GM13977 (cell line): Measurements from ENCODE around the gene ABCA2.
A peak's percentile ranks its signal among the peaks of the same experiment; 100 is the strongest.

ENCODE experiments used
- DNase-seq: peaks from one replicate; pipeline ENCODE4 v3.0.0; 2012; ENCODE audit warnings: low spot score
- in situ Hi-C: fragments of 300-500 bp; cut with MboI; formaldehyde crosslinking; loops from one replicate; pipeline ENCODE4 v1.12.0; 2022; ENCODE audit warnings: low sequenced_read_pairs, low pct_unique_long_range_greater_than_20kb, mixed read lengths, inconsistent platforms; ENCODE audit not compliant: unreplicated experiment
- TF ChIP-seq, protein P1 (sequence below): IDR thresholded peaks from 2 replicates; pipeline ENCODE4 v1.5.1; 2012; ENCODE audit warnings: mild to moderate bottlenecking, control low read depth; ENCODE audit not compliant: insufficient read depth; ENCODE audit errors: extremely low read depth, missing control alignments

ABCA2 gene

DNA sequence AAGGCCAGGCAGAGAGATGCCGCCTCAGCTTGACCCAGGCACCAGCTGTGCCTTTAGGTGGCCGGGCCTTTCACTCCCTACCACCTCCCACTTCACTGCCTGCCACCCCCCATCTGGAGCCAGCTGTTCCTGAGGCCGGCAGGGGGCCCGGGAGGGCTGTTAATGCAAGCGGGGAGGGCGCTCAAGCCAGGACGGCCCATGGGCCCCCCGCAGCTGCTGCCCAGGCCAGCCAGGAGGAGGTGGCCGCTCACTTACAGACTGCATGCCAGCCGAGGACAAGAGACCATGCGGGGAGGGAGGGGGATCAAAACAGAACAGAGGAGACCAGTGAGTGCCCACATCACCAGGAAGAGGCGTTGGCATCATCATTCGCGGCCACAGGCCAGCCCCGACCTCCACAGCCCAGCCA, 4.5 kb downstream of the ABCA2 start:
- in situ Hi-C loops: no loop called here
- DNase-seq: no peak
- TF ChIP-seq, protein P1, sequence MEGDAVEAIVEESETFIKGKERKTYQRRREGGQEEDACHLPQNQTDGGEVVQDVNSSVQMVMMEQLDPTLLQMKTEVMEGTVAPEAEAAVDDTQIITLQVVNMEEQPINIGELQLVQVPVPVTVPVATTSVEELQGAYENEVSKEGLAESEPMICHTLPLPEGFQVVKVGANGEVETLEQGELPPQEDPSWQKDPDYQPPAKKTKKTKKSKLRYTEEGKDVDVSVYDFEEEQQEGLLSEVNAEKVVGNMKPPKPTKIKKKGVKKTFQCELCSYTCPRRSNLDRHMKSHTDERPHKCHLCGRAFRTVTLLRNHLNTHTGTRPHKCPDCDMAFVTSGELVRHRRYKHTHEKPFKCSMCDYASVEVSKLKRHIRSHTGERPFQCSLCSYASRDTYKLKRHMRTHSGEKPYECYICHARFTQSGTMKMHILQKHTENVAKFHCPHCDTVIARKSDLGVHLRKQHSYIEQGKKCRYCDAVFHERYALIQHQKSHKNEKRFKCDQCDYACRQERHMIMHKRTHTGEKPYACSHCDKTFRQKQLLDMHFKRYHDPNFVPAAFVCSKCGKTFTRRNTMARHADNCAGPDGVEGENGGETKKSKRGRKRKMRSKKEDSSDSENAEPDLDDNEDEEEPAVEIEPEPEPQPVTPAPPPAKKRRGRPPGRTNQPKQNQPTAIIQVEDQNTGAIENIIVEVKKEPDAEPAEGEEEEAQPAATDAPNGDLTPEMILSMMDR: no peak

DNA sequence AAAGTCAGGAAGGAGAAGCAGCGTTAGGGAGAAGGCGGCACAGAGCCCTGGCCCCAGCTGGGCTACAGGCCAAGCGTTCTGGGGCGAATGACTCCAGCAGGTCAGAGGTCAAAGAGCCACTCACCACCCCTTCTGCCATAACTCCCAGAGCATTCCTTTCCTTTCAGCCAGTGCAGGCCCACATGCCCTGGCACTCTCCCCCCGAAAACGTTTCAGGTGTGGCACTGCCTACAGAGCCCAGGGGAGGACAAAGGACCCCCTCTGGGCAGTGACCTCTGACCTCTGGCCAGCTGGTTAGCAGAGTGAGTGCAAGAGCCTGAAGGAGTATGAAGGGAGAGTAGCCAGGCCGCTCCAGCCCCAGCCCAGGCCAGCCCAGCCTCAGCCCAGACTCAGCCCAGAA, 4.9 kb downstream of the ABCA2 start:
- in situ Hi-C loops: no loop called here
- DNase-seq: no peak
- TF ChIP-seq, protein P1: no peak

DNA sequence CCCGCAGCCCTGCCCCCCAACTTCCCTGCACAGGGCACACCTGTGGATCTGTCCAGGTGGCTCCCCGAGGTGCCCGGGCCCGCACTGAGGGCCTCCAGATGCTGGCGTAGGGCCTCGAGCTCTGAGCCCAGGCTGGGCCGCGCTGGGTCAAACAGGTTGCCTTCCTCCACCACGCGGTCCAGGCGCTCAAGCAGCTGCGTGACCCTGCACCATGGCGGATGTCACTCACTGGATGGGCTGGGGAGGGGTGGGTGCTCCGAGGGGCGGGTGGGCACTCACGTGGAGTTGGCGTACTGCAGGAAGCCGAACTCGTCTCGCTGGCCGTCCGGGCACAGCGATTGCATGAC, 5.4 kb downstream of the ABCA2 start:
- TF ChIP-seq, protein P1: no peak
- in situ Hi-C loops: no loop called here
- DNase-seq: no peak

DNA sequence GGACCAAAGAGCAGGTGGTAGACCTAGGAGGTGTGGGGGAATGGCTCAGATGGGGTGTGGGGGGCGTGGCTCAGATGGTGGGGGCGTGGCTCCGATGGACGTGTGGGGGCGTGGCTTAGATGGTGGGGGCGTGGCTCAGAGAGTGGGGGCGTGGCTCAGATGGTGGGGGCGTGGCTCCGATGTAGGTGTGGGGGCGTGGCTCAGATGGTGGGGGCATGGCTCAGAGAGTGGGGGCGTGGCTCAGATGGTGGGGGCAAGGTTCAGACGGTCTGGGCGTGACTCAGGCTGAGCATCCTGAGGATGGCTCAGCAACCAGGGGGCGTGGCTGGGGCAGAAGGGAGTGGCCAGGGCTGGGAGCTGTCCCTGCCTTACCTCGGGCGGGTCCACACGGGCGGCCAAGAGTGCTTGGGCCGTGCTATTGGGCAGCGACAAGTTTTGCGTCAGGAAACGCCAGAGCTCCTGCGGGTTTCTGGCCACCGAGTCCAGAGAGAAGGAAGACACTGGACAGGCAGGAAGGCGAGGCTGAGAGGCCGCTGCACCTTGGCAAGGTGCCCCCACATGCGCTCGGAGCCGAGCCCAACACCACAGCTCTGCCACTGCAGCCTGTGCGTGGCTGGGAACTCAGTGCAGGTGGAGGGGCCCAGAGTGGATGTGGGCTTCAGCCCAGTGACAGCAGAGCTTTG, 5.9 kb downstream of the ABCA2 start:
- in situ Hi-C loops: no loop called here
- peak; percentile 78 for DNase-seq
- TF ChIP-seq, protein P1: no peak

DNA sequence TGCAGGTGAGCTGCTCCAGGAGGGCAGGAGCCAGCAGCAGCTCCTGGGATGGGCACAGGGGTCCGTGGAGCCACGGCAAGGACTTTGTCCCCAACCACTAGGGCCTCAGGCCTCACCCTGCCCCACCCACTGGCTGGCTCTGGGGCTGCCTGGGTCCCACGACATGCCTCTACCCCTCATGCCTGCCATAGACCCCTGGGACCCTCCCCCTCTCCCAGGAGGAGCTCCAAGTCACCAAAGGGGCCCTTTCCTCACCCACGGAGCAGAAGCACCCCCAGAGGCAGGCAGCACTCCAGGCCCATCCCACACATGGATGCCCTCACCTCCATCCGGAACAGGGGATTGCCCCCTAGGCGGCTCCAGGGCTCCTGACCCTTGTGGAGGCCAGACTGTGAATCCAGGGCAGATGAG, 6.5 kb downstream of the ABCA2 start:
- DNase-seq: no peak
- TF ChIP-seq, protein P1: no peak
- in situ Hi-C loops: no loop called here

DNA sequence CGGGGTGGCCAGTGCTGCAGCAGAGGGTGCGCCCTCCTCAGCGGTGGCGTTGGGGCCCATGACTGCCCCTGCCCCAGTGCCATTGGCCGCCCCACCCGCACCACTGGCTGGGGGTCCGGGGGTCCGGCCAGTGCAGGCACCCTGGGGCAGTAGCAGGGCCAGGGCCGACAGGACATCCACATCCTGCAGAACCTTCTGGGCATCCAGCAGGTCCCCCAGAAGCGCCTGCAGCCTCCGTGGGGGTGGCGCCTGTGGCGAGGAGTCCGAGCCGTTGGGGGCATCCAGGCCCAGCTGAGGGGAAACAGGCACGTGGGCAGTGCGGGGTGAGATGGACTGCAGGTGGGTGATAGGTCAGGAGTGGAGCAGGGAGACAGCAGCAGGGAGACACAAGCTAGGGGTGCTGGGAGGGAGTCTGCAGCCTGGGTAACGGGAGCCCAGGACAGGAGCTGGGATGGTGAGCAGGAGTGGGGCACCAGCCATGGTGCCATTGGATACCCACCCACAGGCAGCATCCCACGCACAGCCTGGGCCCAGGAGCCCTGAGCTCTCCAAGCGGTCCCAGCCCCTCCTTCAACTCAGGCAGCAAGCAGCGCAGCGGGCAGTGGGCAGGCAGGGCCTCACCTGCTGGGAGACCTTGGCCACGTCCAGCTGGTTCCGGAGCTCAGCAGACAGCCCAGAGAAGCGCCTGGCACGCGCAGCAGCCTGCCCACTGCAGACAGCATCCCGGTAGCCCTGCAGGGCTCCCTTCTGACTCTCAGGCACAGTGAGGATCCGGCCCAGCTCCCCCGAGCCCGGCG, 7.1 kb downstream of the ABCA2 start:
- DNase-seq: no peak
- in situ Hi-C loops: no loop called here
- TF ChIP-seq, protein P1: no peak
